ENCODE data around the gene ZFP1.
"Not testable (repeated sequence)": the region's sequence is repeated elsewhere in the genome, so short reads cannot be mapped to it uniquely, and the experiment has no call there.

Gene ZFP1

GRCh38 chr16:75205438-75205837 is 57.1 kb downstream of the ZFP1 start:
- H3K27ac ChIP-seq (ENCODE audit: low read length); H3K27me3 ChIP-seq (ENCODE audit: control insufficient read depth in 1 of 2, insufficient read depth in 2 of 2, low read length in 2 of 2); H3K9ac ChIP-seq (ENCODE audit: low read length in 2 of 2); H3K4me3 ChIP-seq (ENCODE audit: low read length in 2 of 2); H3K36me3 ChIP-seq (ENCODE audit: control insufficient read depth in 2 of 2, insufficient read depth in 2 of 2, low read length in 2 of 2); H3K9me3 ChIP-seq (ENCODE audit: control insufficient read depth in 2 of 2, low read length in 2 of 2); H3K4me1 ChIP-seq (ENCODE audit: control insufficient read depth, insufficient read depth, low read length): not testable (repeated sequence)

- not testable (repeated sequence) for H3K9ac ChIP-seq (ENCODE audit: low read length in 2 of 2); H3K4me3 ChIP-seq (ENCODE audit: low read length in 2 of 2); H3K27ac ChIP-seq (ENCODE audit: low read length); H3K9me3 ChIP-seq (ENCODE audit: control insufficient read depth in 2 of 2, low read length in 2 of 2); H3K36me3 ChIP-seq (ENCODE audit: control insufficient read depth in 2 of 2, insufficient read depth in 2 of 2, low read length in 2 of 2); H3K27me3 ChIP-seq (ENCODE audit: control insufficient read depth in 1 of 2, insufficient read depth in 2 of 2, low read length in 2 of 2); H3K4me1 ChIP-seq (ENCODE audit: control insufficient read depth, insufficient read depth, low read length)
Observed at GRCh38 chr16:75205961-75206748, 57.8 kb downstream of the ZFP1 start.

GRCh38 chr16:75206749-75207451 is 58.6 kb downstream of the ZFP1 start, which contains the start of gene CTRB2:
TSS of gene CTRB2 (minus strand) at chr16:75207161. CDS start at chr16:75207141, 20 bp downstream.
- H3K9me3 ChIP-seq (ENCODE audit: control insufficient read depth in 2 of 2, low read length in 2 of 2): no peaks in the 10 kb centered on the region
- H3K27me3 ChIP-seq (ENCODE audit: control insufficient read depth in 1 of 2, insufficient read depth in 2 of 2, low read length in 2 of 2): no peaks in the 10 kb centered on the region
- no peaks in the 10 kb centered on the region for H3K36me3 ChIP-seq (ENCODE audit: control insufficient read depth in 2 of 2, insufficient read depth in 2 of 2, low read length in 2 of 2)
- H3K9ac ChIP-seq (ENCODE audit: low read length in 2 of 2): no peak within 1 kb of the TSS
- no peak within 1 kb of the TSS for H3K4me3 ChIP-seq (ENCODE audit: low read length in 2 of 2)
- no peaks in the 10 kb centered on the region for H3K4me1 ChIP-seq (ENCODE audit: control insufficient read depth, insufficient read depth, low read length)
- H3K27ac ChIP-seq (ENCODE audit: low read length): no peak within 1 kb of the TSS

- no peaks in the 10 kb centered on the region for H3K9me3 ChIP-seq (ENCODE audit: control insufficient read depth in 2 of 2, low read length in 2 of 2)
- no peak overlapping the region for H3K27ac ChIP-seq (ENCODE audit: low read length)
- no peak overlapping the region for H3K9ac ChIP-seq (ENCODE audit: low read length in 2 of 2)
- no peak overlapping the region for H3K4me3 ChIP-seq (ENCODE audit: low read length in 2 of 2)
- no peaks in the 10 kb centered on the region for H3K36me3 ChIP-seq (ENCODE audit: control insufficient read depth in 2 of 2, insufficient read depth in 2 of 2, low read length in 2 of 2)
- no peaks in the 10 kb centered on the region for H3K4me1 ChIP-seq (ENCODE audit: control insufficient read depth, insufficient read depth, low read length)
- H3K27me3 ChIP-seq (ENCODE audit: control insufficient read depth in 1 of 2, insufficient read depth in 2 of 2, low read length in 2 of 2): no peaks in the 10 kb centered on the region
Observed at GRCh38 chr16:75207831-75208230, 59.5 kb downstream of the ZFP1 start.

GRCh38 chr16:75208242-75208825 is 60.0 kb downstream of the ZFP1 start:
- Histone ChIP-seq H3K4me3 (ENCODE audit: low read length in 2 of 2) (no peak overlapping the region), H3K27ac (ENCODE audit: low read length) (no peak overlapping the region), H3K4me1 (ENCODE audit: control insufficient read depth, insufficient read depth, low read length) (no peaks in the 10 kb centered on the region), H3K9ac (ENCODE audit: low read length in 2 of 2) (no peak overlapping the region), H3K36me3 (ENCODE audit: control insufficient read depth in 2 of 2, insufficient read depth in 2 of 2, low read length in 2 of 2) (no peaks in the 10 kb centered on the region), H3K27me3 (ENCODE audit: control insufficient read depth in 1 of 2, insufficient read depth in 2 of 2, low read length in 2 of 2) (no peaks in the 10 kb centered on the region), H3K9me3 (ENCODE audit: control insufficient read depth in 2 of 2, low read length in 2 of 2) (no peaks in the 10 kb centered on the region)

GRCh38 chr16:75208861-75209505 is 60.7 kb downstream of the ZFP1 start:
- Histone ChIP-seq H3K27ac (ENCODE audit: low read length) (no peak overlapping the region), H3K4me3 (ENCODE audit: low read length in 2 of 2) (no peak overlapping the region), H3K36me3 (ENCODE audit: control insufficient read depth in 2 of 2, insufficient read depth in 2 of 2, low read length in 2 of 2) (no peaks in the 10 kb centered on the region), H3K9me3 (ENCODE audit: control insufficient read depth in 2 of 2, low read length in 2 of 2) (no peaks in the 10 kb centered on the region), H3K27me3 (ENCODE audit: control insufficient read depth in 1 of 2, insufficient read depth in 2 of 2, low read length in 2 of 2) (no peaks in the 10 kb centered on the region), H3K9ac (ENCODE audit: low read length in 2 of 2) (no peak overlapping the region), H3K4me1 (ENCODE audit: control insufficient read depth, insufficient read depth, low read length) (no peaks in the 10 kb centered on the region)

GRCh38 chr16:75209514-75209913 is 61.2 kb downstream of the ZFP1 start:
- H3K36me3 ChIP-seq (ENCODE audit: control insufficient read depth in 2 of 2, insufficient read depth in 2 of 2, low read length in 2 of 2); H3K4me1 ChIP-seq (ENCODE audit: control insufficient read depth, insufficient read depth, low read length); H3K9me3 ChIP-seq (ENCODE audit: control insufficient read depth in 2 of 2, low read length in 2 of 2); H3K27me3 ChIP-seq (ENCODE audit: control insufficient read depth in 1 of 2, insufficient read depth in 2 of 2, low read length in 2 of 2); H3K4me3 ChIP-seq (ENCODE audit: low read length in 2 of 2); H3K27ac ChIP-seq (ENCODE audit: low read length); H3K9ac ChIP-seq (ENCODE audit: low read length in 2 of 2): not testable (repeated sequence)

GRCh38 chr16:75209944-75210343 is 61.6 kb downstream of the ZFP1 start:
- no peak overlapping the region for H3K27ac ChIP-seq (ENCODE audit: low read length)
- no peak overlapping the region for H3K9ac ChIP-seq (ENCODE audit: low read length in 2 of 2)
- no peaks in the 10 kb centered on the region for H3K27me3 ChIP-seq (ENCODE audit: control insufficient read depth in 1 of 2, insufficient read depth in 2 of 2, low read length in 2 of 2)
- no peaks in the 10 kb centered on the region for H3K36me3 ChIP-seq (ENCODE audit: control insufficient read depth in 2 of 2, insufficient read depth in 2 of 2, low read length in 2 of 2)
- H3K9me3 ChIP-seq (ENCODE audit: control insufficient read depth in 2 of 2, low read length in 2 of 2): no peaks in the 10 kb centered on the region
- no peaks in the 10 kb centered on the region for H3K4me1 ChIP-seq (ENCODE audit: control insufficient read depth, insufficient read depth, low read length)
- no peak overlapping the region for H3K4me3 ChIP-seq (ENCODE audit: low read length in 2 of 2)

- H3K9ac ChIP-seq (ENCODE audit: low read length in 2 of 2); H3K27ac ChIP-seq (ENCODE audit: low read length); H3K9me3 ChIP-seq (ENCODE audit: control insufficient read depth in 2 of 2, low read length in 2 of 2); H3K4me3 ChIP-seq (ENCODE audit: low read length in 2 of 2); H3K36me3 ChIP-seq (ENCODE audit: control insufficient read depth in 2 of 2, insufficient read depth in 2 of 2, low read length in 2 of 2); H3K27me3 ChIP-seq (ENCODE audit: control insufficient read depth in 1 of 2, insufficient read depth in 2 of 2, low read length in 2 of 2); H3K4me1 ChIP-seq (ENCODE audit: control insufficient read depth, insufficient read depth, low read length): not testable (repeated sequence)
Observed at GRCh38 chr16:75211286-75211685, 63.0 kb downstream of the ZFP1 start.

- no peaks in the 10 kb centered on the region for H3K4me1 ChIP-seq (ENCODE audit: control insufficient read depth, insufficient read depth, low read length)
- H3K36me3 ChIP-seq (ENCODE audit: control insufficient read depth in 2 of 2, insufficient read depth in 2 of 2, low read length in 2 of 2): no peaks in the 10 kb centered on the region
- no peak overlapping the region for H3K27ac ChIP-seq (ENCODE audit: low read length)
- H3K9ac ChIP-seq (ENCODE audit: low read length in 2 of 2): no peak overlapping the region
- no peaks in the 10 kb centered on the region for H3K27me3 ChIP-seq (ENCODE audit: control insufficient read depth in 1 of 2, insufficient read depth in 2 of 2, low read length in 2 of 2)
- H3K4me3 ChIP-seq (ENCODE audit: low read length in 2 of 2): no peak overlapping the region
- H3K9me3 ChIP-seq (ENCODE audit: control insufficient read depth in 2 of 2, low read length in 2 of 2): no peaks in the 10 kb centered on the region
Observed at GRCh38 chr16:75216127-75216526, 67.8 kb downstream of the ZFP1 start.

Measured in stomach smooth muscle (tissue), 2 donors.